ENCODE data around the gene CDCA3.

The CDCA3 gene

GRCh38 chr12:6860116-6860515 is 9.0 kb upstream of the CDCA3 start:
- in situ Hi-C loops (cut with MboI; ENCODE audit: low pct_unique_long_range_greater_than_20kb, low sequenced_read_pairs): no loop called here
- no peak for DNase-seq

DNA sequence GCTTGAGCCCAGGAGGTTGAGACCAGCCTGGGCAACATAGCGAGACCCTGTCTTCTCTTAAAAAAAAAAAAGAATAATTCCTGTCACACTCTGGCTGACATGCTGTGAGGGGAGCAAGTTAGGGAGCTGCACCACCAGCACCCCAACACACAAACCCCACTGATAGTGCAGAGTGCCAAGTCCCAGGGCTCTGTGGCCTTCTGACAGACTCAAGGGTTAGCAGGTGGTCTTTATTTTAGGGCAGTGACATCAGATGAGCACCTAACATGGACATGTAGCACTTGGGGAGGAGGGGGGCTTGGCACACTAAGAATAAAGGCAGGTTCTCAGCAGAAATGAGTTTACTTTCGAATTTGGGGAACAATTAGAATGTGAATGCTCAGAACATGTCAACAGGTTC is 7.7 kb upstream of the CDCA3 start:
- in situ Hi-C loops (cut with MboI; ENCODE audit: low pct_unique_long_range_greater_than_20kb, low sequenced_read_pairs): no loop called here
- DNase-seq: no peak

GRCh38 chr12:6855322-6855721 is 4.2 kb upstream of the CDCA3 start:
- DNase-seq: no peak
- in situ Hi-C loops (cut with MboI; ENCODE audit: low pct_unique_long_range_greater_than_20kb, low sequenced_read_pairs): no loop called here

- in situ Hi-C loops (cut with MboI; ENCODE audit: low pct_unique_long_range_greater_than_20kb, low sequenced_read_pairs): no loop called here
- DNase-seq: no peak
Observed at GRCh38 chr12:6854036-6854435, 3.0 kb upstream of the CDCA3 start.

DNA sequence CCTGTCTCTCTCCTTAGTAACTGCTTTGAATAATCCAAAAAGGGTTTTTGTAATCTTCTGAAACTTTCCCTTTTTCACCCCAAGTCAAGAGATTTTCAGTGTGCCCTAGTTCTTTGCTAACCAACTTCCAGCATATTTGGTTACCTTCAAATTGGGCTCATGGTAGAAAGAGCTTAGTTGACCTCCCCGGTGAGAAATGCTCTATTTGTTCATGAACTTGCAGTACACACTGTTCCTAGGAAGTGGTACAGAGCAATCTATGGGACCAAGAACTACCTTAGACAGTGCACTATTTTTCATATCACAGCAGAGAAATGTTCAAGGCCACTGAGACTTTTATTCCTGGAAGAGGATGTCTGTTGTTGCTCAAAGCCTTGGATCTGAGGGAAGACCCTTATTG is 2.5 kb upstream of the CDCA3 start:
- no peak for DNase-seq
- in situ Hi-C loops (cut with MboI; ENCODE audit: low pct_unique_long_range_greater_than_20kb, low sequenced_read_pairs): no loop called here

DNA sequence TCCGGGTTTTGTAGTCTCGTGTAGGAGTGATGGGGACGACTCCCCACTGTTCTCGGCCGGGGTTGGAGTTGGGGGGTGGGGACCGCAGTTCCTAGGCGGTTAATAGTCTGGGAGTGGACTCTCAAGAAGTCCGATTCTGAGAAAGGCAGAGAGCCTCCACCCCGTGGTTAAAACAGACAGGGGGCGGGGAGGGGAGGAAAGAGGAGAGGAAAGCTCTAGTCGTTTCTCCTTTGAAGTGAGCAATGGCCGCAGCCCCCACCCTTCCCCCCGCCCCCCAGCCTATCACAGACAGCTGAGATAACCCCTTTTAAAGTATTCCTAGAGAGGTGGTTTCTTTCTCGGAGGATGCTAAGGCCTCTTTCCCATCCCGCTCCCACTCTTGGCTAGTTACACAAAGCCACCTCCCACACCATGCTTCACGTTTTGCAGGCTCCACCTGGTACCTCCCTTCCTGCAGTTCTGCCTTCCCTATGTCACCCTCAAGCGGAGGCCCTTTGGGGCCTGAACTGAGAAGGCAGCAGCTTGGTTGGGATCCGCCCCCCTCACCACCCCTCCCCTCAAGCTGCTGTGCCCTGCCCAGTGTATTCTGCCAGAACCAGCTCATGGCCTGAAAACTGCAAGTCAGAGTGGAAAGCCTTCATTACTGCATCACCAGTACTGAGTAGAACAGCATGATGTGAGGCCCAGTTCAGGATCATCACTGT is 1.7 kb upstream of the CDCA3 start:
- in situ Hi-C loops (cut with MboI; ENCODE audit: low pct_unique_long_range_greater_than_20kb, low sequenced_read_pairs): no loop called here

DNA sequence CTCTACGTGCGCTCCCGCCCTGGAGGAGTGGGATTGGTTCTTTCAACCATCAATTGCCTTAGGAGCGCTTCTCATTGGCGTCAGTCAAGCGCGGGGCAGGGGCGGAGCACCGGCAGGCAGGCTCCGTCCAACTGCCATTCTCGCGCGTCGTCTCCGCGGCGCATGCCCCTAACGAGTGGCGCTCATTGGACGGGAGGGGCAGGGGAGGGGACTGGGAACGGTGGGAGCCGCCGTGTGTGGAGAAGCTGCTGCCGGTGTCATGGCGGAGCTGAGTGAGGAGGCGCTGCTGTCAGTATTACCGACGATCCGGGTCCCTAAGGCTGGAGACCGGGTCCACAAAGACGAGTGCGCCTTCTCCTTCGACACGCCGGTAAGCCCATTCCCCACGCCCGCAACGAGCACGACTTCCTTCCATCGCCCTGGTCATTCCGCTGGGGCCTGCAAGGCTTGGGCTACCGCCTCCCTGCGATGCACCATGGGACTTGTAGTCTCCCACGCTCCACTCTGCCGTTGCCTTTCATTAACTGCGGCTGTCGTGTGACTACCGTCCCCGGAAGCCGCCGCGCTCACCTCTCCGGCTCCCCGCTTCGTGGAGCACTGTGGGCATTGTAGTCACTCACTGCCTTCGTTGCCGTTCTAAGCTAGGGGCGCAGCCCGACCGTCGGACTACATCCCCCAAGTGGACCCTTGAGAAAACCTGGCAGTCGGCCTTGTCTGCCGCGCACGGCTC is 1.0 kb upstream of the CDCA3 start, which contains the start of gene USP5:
USP5 (plus strand) TSS at position 230 of the 730 bp plus-strand sequence; CDS start at position 260, 30 bp downstream.
- in situ Hi-C loops (cut with MboI; ENCODE audit: low pct_unique_long_range_greater_than_20kb, low sequenced_read_pairs): no loop called here
- DNase-seq: peak; percentile 99

More for the DNA sequence above, 1.7 kb upstream of the CDCA3 start:
- peak; percentile 57 for DNase-seq

DNA sequence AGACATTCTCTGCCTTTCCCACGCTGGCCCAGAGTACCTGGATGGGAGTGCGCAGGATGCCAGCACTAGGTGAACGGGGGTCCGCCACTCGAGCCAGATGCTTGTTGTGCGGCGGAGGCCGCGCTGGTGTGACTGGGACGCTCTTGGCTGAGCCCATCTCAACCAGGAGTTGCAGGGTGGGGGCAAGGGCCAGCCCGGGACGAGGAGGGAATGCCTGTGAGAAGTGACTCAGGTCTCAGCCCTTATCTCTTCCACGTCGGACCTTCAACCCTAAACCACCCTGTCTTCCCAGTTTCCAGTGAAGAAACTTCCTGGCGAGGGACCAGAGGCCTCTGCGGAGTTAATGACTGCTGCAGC is 312 bp downstream of the CDCA3 start:
- DNase-seq: no peak
- in situ Hi-C loops (cut with MboI; ENCODE audit: low pct_unique_long_range_greater_than_20kb, low sequenced_read_pairs): no loop called here

DNA sequence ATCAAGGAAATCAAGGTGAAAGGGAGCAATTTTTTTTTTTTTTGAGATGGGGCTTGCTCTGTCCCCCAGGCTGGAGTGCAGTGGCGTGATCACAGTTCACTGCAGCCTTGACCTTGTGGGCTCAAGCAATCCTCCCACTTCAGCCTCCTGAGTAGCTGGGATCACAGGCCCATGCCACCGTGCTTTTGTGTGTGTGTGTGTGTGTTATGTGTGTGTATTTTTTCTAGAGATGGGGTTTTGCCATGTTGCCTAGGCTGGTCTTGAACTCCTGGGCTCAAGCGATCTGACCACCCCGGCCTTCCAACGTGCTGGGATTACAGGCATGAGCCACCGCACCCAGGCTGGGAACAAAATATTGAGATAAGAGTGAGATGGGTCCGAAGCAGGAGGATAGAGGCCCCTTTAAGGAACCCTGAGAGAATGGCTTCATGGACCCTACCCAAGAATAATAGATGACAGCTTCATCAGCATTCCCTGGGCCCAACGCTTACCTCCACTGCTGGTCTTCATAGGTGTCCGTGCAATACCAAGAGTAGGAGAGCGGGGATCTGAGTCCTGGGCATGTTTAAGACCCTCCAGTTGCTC is 1.0 kb downstream of the CDCA3 start:
- in situ Hi-C loops (cut with MboI; ENCODE audit: low pct_unique_long_range_greater_than_20kb, low sequenced_read_pairs): no loop called here
- no peak for DNase-seq

- DNase-seq: no peak
- in situ Hi-C loops (cut with MboI; ENCODE audit: low pct_unique_long_range_greater_than_20kb, low sequenced_read_pairs): no loop called here
Observed at GRCh38 chr12:6849427-6849826, 1.7 kb downstream of the CDCA3 start.

DNA sequence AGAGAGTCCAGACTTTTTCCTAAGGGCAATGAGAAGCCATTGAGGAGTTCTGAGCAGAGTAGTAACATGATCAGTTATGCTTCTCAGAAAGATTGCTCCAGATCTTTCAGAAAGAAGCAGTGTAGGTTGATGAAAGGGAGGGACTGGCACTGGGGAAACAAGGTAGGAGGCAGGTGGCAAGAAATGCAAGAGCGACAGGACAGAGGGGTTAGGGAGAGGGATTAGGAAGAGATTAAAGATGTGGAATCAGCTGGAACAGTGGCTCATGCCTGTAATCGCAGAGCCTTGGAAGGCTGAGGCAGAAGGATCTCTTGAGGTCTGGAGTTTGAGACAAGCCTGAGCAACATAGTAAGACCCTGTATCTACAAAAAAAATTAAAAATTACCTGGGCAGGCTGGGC is 3.4 kb downstream of the CDCA3 start:
- no peak for DNase-seq
- in situ Hi-C loops (cut with MboI; ENCODE audit: low pct_unique_long_range_greater_than_20kb, low sequenced_read_pairs): no loop called here

GRCh38 chr12:6846316-6846869 is 4.7 kb downstream of the CDCA3 start:
- in situ Hi-C loops (cut with MboI; ENCODE audit: low pct_unique_long_range_greater_than_20kb, low sequenced_read_pairs): no loop called here
- DNase-seq: no peak

DNA sequence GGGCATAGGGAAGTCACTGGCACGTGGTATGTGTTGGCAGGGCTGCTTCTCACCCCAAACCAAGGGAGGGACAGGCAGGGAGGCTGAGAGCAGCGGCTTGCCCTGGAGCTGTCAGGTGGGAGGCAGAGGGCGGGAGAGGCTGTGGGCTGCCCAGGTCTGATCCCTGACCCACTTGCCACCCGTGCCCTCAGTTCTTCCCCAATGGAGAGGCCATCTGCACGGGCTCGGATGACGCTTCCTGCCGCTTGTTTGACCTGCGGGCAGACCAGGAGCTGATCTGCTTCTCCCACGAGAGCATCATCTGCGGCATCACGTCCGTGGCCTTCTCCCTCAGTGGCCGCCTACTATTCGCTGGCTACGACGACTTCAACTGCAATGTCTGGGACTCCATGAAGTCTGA is 5.7 kb downstream of the CDCA3 start:
- no peak for DNase-seq
- in situ Hi-C loops (cut with MboI; ENCODE audit: low pct_unique_long_range_greater_than_20kb, low sequenced_read_pairs): no loop called here

- DNase-seq: no peak
- in situ Hi-C loops (cut with MboI; ENCODE audit: low pct_unique_long_range_greater_than_20kb, low sequenced_read_pairs): no loop called here
Observed at GRCh38 chr12:6843118-6843902, 7.8 kb downstream of the CDCA3 start.

- in situ Hi-C loops (cut with MboI; ENCODE audit: low pct_unique_long_range_greater_than_20kb, low sequenced_read_pairs): no loop called here
- no peak for DNase-seq
Observed at GRCh38 chr12:6842075-6842474, 9.0 kb downstream of the CDCA3 start.

- DNase-seq: no peak
- in situ Hi-C loops (cut with MboI; ENCODE audit: low pct_unique_long_range_greater_than_20kb, low sequenced_read_pairs): no loop called here
Observed at GRCh38 chr12:6840761-6841515, 10.1 kb downstream of the CDCA3 start, which contains the start of gene GNB3. TSS of gene GNB3 (plus strand) at chr12:6840925. CDS start at chr12:6841288, 363 bp downstream.

- in situ Hi-C loops (cut with MboI; ENCODE audit: low pct_unique_long_range_greater_than_20kb, low sequenced_read_pairs): no loop called here
- DNase-seq: no peak
Observed at GRCh38 chr12:6840330-6840729, 10.8 kb downstream of the CDCA3 start.

GRCh38 chr12:6839482-6840201 is 11.4 kb downstream of the CDCA3 start:
- in situ Hi-C loops (cut with MboI; ENCODE audit: low pct_unique_long_range_greater_than_20kb, low sequenced_read_pairs): no loop called here
- DNase-seq: no peak

All from KBM-7 (cell line).